Neural progenitor cell (in vitro differentiated cells): ENCODE measurements around the gene SDK1.

Source experiments
- CTCF ChIP-seq: fragments of 200-600 bp; sonication (generic); IDR thresholded peaks from 2 replicates; pipeline ENCODE4 v1.5.1; 2017; ENCODE audit warnings: antibody characterized with exemption, mild to moderate bottlenecking
- EZH2 ChIP-seq: fragments of 200-600 bp; sonication (generic); IDR thresholded peaks from 2 replicates; pipeline ENCODE4 v1.6.1; 2017; ENCODE audit warnings: antibody characterized with exemption, mild to moderate bottlenecking, moderate library complexity

GRCh38 chr7:3757059-3757458 is 456.0 kb downstream of the SDK1 start:
- TF ChIP-seq CTCF (no peak), EZH2 (no peak)
